ENCODE measurements around the gene ADGRL1. TPM values are rescaled to one million over a fixed set of nuclear protein-coding genes. Genes with fewer than 3 reads are reported as not detected.
"Not testable (repeated sequence)": the region's sequence is repeated elsewhere in the genome, so short reads cannot be mapped to it uniquely, and the experiment has no call there.

The ADGRL1 gene
- polyA plus RNA-seq, 3 donors, result 1.7 TPM; not detected in 2

GRCh38 chr19:14237014-14237941 lies 31.3 kb upstream of the ADGRL1 start:
- H3K27ac ChIP-seq (ENCODE audit: low read depth in 1 of 2, low read length in 2 of 2), result no peak overlapping the region
- H3K79me2 ChIP-seq (ENCODE audit: insufficient read depth, low read length), result no peaks in the 10 kb centered on the region
- peaks cover 2 to 6% (median 4%) of the 10 kb centered on the region in 3 donors for H3K27me3 Mint-ChIP-seq (ENCODE audit: low read depth in 3 of 3)
- H4K20me1 ChIP-seq (ENCODE audit: insufficient read depth, low read length), result no peaks in the 10 kb centered on the region
- H3K36me3 Mint-ChIP-seq, result peaks cover 2 to 3% of the 10 kb centered on the region in 2 donors
- intact Hi-C loops (cut with micrococcal nuclease), result no loop called here
- no peak overlapping the region for H3K9ac ChIP-seq (ENCODE audit: insufficient read depth, low read length, poor library complexity, severe bottlenecking)
- peaks cover 5 to 13% of the 10 kb centered on the region in 2 donors for H3K4me1 ChIP-seq (ENCODE audit: control insufficient read depth in 1 of 2, insufficient read depth in 2 of 2, low read length in 2 of 2)
- H3K27ac Mint-ChIP-seq, result peak overlapping the region in 1 of 7 donors; percentile 68
- no peaks in the 10 kb centered on the region for H3K36me3 ChIP-seq (replicated peaks in 1 of 2; ENCODE audit: control insufficient read depth in 1 of 2, insufficient read depth in 2 of 2, low read length in 2 of 2)
- H2AFZ ChIP-seq (ENCODE audit: insufficient read depth, low read depth, low read length, poor library complexity, severe bottlenecking), result no peak overlapping the region
- H3K4me3 Mint-ChIP-seq, result no peak overlapping the region
- WGBS (ENCODE audit: insufficient coverage), result no CpG with 5 or more reads among the region's 5 CpGs
- H3K9me3 ChIP-seq (replicated peaks in 1 of 2; ENCODE audit: control insufficient read depth in 1 of 2, insufficient read depth in 1 of 2, low read length in 2 of 2), result peaks cover 0 to 19% of the 10 kb centered on the region in 2 donors
- H3K4me1 Mint-ChIP-seq, result peaks cover 12% of the 10 kb centered on the region
- peaks cover under 1 to 32% (median 18%) of the 10 kb centered on the region in 7 donors for H3K9me3 Mint-ChIP-seq
- H3K4me2 ChIP-seq (replicated peaks; ENCODE audit: extremely low read depth, low read length, poor library complexity, severe bottlenecking), result no peak overlapping the region
- H3K4me3 ChIP-seq (replicated peaks in 1 of 3; ENCODE audit: low read depth in 2 of 3, low read length in 3 of 3), result no peak overlapping the region
- no peaks in the 10 kb centered on the region for H3K27me3 ChIP-seq (ENCODE audit: control insufficient read depth in 2 of 2, insufficient read depth in 2 of 2, low read length in 2 of 2)
- no peak for DNase-seq
- no peak for TF ChIP-seq CTCF (IDR thresholded peaks at IDR 0.05)

- H3K4me3 Mint-ChIP-seq; DNase-seq; H3K9ac ChIP-seq (ENCODE audit: insufficient read depth, low read length, poor library complexity, severe bottlenecking); H2AFZ ChIP-seq (ENCODE audit: insufficient read depth, low read depth, low read length, poor library complexity, severe bottlenecking); H3K79me2 ChIP-seq (ENCODE audit: insufficient read depth, low read length); H4K20me1 ChIP-seq (ENCODE audit: insufficient read depth, low read length); H3K4me2 ChIP-seq (replicated peaks; ENCODE audit: extremely low read depth, low read length, poor library complexity, severe bottlenecking); H3K27ac Mint-ChIP-seq; H3K36me3 Mint-ChIP-seq; intact Hi-C loops (cut with micrococcal nuclease); H3K36me3 ChIP-seq (replicated peaks in 1 of 2; ENCODE audit: control insufficient read depth in 1 of 2, insufficient read depth in 2 of 2, low read length in 2 of 2); H3K4me3 ChIP-seq (replicated peaks in 1 of 3; ENCODE audit: low read depth in 2 of 3, low read length in 3 of 3); H3K27ac ChIP-seq (ENCODE audit: low read depth in 1 of 2, low read length in 2 of 2): not testable (repeated sequence)
- Histone ChIP-seq H3K9me3 (replicated peaks in 1 of 2; ENCODE audit: control insufficient read depth in 1 of 2, insufficient read depth in 1 of 2, low read length in 2 of 2) (peaks cover 0 to 23% of the 10 kb centered on the region in 2 donors), H3K27me3 (ENCODE audit: control insufficient read depth in 2 of 2, insufficient read depth in 2 of 2, low read length in 2 of 2) (peaks cover 0 to 14% of the 10 kb centered on the region in 2 donors), H3K4me1 (ENCODE audit: control insufficient read depth in 1 of 2, insufficient read depth in 2 of 2, low read length in 2 of 2) (peaks cover 5 to 10% of the 10 kb centered on the region in 2 donors)
- WGBS (ENCODE audit: insufficient coverage), result no CpG with 5 or more reads among the region's 4 CpGs
- H3K4me1 Mint-ChIP-seq, result peaks cover 20% of the 10 kb centered on the region
- H3K9me3 Mint-ChIP-seq, result peaks cover 5 to 31% (median 25%) of the 10 kb centered on the region in 7 donors
- H3K27me3 Mint-ChIP-seq (ENCODE audit: low read depth in 3 of 3), result peaks cover 18 to 38% (median 27%) of the 10 kb centered on the region in 3 donors
Measured at GRCh38 chr19:14232945-14233344, 27.0 kb upstream of the ADGRL1 start.

GRCh38 chr19:14228446-14229071 lies 22.6 kb upstream of the ADGRL1 start:
- peaks cover 0 to 14% of the 10 kb centered on the region in 2 donors for H3K27me3 ChIP-seq (ENCODE audit: control insufficient read depth in 2 of 2, insufficient read depth in 2 of 2, low read length in 2 of 2)
- Mint-ChIP-seq H3K27me3 (ENCODE audit: low read depth in 3 of 3) (peaks cover 19 to 36% (median 21%) of the 10 kb centered on the region in 3 donors), H3K4me3 (peak overlapping the region; percentile 20 to 67), H3K9me3 (peaks cover 5 to 19% (median 14%) of the 10 kb centered on the region in 7 donors)
- H3K36me3 ChIP-seq (replicated peaks in 1 of 2; ENCODE audit: control insufficient read depth in 1 of 2, insufficient read depth in 2 of 2, low read length in 2 of 2); intact Hi-C loops (cut with micrococcal nuclease); H3K9ac ChIP-seq (ENCODE audit: insufficient read depth, low read length, poor library complexity, severe bottlenecking); H3K27ac Mint-ChIP-seq; H3K79me2 ChIP-seq (ENCODE audit: insufficient read depth, low read length); H3K27ac ChIP-seq (ENCODE audit: low read depth in 1 of 2, low read length in 2 of 2); H4K20me1 ChIP-seq (ENCODE audit: insufficient read depth, low read length); H3K4me2 ChIP-seq (replicated peaks; ENCODE audit: extremely low read depth, low read length, poor library complexity, severe bottlenecking); H3K4me3 ChIP-seq (replicated peaks in 1 of 3; ENCODE audit: low read depth in 2 of 3, low read length in 3 of 3); H3K36me3 Mint-ChIP-seq; H2AFZ ChIP-seq (ENCODE audit: insufficient read depth, low read depth, low read length, poor library complexity, severe bottlenecking); DNase-seq; H3K4me1 Mint-ChIP-seq; H3K4me1 ChIP-seq (ENCODE audit: control insufficient read depth in 1 of 2, insufficient read depth in 2 of 2, low read length in 2 of 2): not testable (repeated sequence)
- peaks cover 0 to 17% of the 10 kb centered on the region in 2 donors for H3K9me3 ChIP-seq (replicated peaks in 1 of 2; ENCODE audit: control insufficient read depth in 1 of 2, insufficient read depth in 1 of 2, low read length in 2 of 2)
- 56% methylated on average over 1 of the region's 17 CpGs for WGBS (ENCODE audit: insufficient coverage)
